Fibroblast of skin of scalp (primary cell): ENCODE data around the gene DNMT3A.
A peak's percentile ranks its signal among the peaks of the same experiment; 100 is the strongest.

Source experiments
- DNase-seq: peaks from one replicate; pipeline ENCODE4 v3.0.0-alpha.2; 2013

The DNMT3A gene

GRCh38 chr2:25372405-25373268 is 30.9 kb upstream of the DNMT3A start:
- no peak for DNase-seq

DNA sequence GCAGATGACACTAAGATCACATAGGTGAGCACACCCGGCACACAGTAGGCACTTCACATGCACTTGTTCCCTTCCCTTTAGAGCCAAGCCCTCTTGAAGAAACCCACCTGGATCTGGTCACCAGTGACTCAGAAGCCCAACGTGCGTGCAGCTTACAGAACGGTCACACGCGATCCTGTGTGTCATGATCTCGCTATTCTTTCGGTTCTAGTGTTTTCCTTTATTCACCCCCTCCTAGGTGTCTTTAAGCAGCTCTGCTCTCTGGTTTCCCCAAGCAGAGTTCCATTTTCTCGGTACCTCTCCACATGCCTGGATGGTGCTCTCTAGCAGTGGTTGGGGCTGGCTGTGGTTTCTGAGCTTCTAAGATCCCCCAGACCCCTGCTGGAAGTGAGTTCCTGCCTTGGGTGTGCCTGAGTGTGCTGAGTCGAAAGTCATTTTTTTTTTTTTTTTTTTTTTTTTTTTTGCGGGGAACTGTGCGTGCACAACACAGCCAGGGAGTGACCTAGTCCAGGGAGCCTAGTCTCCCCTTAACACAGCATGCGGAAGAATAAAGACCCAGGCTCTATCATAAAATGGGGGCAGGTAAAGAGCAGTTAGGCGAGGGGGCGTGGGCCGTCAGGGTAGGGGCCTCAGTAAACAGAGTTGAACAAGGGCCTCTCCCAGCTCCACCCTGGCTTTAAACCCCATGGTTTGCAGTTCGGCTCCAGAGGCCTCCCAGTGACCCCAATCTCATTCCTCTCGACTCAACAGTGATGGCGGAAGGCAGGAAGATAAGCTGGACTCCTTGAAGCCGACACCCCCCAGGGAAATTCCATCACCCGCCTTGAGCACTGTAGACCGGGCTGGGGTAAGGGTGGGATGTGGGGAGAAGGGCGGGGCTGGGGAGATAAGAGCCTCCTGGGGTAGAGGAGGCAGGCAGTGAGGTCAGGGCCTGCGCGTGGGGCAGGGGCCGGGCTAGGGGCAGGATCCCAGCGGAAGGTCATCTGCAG is 29.8 kb upstream of the DNMT3A start:
- no peak for DNase-seq

GRCh38 chr2:25369876-25370275 is 28.2 kb upstream of the DNMT3A start:
- no peak for DNase-seq

GRCh38 chr2:25369439-25369838 is 27.7 kb upstream of the DNMT3A start:
- DNase-seq = no peak

- peak; percentile 79 for DNase-seq
These were observed 26.9 kb upstream of the DNMT3A start for GRCh38 chr2:25368660-25369059.

GRCh38 chr2:25367296-25367695 is 25.6 kb upstream of the DNMT3A start:
- DNase-seq = no peak

DNA sequence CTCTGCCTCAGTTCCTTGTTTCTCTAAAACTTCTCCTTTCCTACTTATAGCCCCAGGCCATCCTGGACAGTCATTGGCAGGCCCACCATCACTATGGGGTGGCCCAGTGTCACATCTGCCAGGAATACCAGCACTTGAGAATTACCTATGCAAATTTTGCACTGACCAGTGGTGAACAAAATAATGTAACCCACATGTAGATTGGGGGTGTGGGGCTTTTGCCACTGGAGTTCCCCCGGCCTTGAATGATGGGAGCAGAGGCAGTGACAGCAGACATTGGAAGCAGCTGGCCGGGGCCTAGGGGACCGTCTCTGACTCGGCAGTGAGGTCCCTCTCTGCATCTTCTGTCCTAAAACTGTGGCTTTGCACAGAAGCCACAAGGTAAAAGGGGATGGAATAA is 24.9 kb upstream of the DNMT3A start:
- DNase-seq = no peak

GRCh38 chr2:25365241-25365640 is 23.5 kb upstream of the DNMT3A start:
- no peak for DNase-seq

DNA sequence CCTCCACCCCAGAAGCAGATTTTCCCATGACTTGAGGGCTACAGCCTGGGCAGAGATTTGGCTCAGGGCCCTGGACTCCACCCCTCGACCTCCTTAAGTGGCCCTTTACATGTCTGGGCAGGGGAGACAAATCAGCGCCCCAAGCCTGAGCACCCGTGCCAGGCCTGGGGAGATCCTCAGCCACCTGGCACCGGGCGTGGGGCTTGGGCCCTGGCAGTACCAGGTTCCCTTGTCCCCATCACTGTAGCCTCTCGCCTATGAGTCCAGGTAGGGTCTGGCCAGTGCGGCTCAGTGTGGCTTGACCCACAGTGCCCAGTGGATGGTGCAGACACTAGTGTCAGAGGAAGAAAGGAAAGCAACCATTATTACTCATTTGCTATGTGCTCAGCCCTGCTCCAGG is 22.0 kb upstream of the DNMT3A start:
- no peak for DNase-seq

DNA sequence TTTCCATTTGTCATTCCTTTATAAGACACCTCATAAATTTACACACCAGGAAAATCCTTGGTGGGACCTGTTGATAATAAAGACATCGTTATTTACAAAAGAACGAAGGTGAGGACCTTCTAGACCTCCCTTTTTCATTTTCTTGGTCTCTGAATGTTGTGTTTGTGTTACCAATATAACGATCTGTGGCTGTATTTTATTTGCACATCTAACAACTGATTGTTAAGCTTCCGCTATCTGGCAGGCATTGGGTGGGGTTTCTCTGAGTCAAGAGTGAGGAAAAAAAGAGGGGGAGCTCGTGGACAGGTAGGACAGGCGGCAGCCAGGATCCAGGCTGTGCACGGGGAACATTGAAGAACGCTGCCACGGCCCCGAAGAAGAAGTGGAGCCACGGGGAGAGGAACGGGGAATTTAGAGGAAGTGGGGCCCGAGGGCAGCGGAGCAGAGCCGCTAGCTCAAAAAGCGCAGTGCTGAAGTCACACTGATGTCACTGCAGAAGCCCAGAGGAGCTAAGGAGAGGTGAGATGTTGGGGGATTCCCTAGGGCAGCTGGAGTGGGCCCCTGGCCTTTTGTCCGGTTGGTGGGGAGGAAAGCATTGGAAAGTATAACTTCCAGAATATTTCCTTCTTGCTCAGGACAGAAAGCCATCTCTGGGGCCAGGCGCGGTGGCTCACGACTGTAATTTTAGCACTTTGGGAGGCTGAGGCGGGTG is 20.9 kb upstream of the DNMT3A start:
- no peak for DNase-seq

DNA sequence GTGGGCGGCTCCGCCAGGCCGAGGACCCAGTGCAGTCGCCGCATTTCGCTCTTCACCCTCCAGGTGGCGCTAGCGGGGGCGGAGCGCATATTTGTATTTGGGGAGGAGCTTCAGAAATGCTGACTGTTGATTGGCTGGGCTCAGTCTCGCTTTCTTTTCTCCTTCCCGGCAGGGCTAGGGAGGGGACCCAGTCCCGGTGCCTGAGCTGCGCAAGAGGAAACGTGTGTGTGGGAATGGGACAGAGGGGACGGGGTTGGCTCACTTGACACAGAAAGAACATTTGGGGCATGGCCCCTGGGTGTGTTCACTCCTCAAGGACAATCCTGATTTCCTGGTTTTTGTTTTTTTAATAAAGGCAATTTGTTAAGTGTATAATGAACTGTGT is 20.3 kb upstream of the DNMT3A start:
- DNase-seq = peak; percentile 91

- no peak for DNase-seq
These were observed 19.7 kb upstream of the DNMT3A start for GRCh38 chr2:25361261-25362048.

- DNase-seq = no peak
These were observed 17.1 kb upstream of the DNMT3A start for GRCh38 chr2:25358836-25359235.

DNA sequence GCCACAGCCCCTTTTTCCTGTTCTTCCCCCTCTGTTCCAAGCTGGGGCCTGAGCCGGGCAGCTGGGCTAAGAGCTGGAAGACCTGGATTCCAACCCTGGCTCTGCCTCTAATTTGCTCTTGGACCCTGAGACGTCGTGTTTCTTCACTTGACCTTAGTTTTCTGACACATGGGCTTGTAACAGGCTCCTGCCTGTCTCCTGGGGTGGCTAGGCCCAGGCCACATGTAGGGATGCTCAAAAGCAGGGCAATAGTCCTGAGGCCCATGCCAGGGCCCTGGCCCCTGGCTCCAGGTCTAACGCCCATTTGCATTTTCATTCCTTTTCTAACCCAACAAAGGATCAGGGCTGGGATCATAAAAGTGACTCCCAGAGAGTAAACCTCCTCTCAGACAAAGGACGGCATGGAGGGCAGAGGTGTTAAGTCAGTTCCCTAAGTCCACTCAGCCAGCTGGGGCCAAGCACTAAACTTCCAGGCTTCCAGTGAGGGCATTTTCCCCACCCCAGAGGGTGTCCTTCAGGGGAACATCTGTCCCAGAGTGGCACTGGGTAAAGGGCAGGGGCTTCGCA is 16.6 kb upstream of the DNMT3A start:
- DNase-seq = no peak

GRCh38 chr2:25356088-25356487 is 14.4 kb upstream of the DNMT3A start:
- no peak for DNase-seq

DNA sequence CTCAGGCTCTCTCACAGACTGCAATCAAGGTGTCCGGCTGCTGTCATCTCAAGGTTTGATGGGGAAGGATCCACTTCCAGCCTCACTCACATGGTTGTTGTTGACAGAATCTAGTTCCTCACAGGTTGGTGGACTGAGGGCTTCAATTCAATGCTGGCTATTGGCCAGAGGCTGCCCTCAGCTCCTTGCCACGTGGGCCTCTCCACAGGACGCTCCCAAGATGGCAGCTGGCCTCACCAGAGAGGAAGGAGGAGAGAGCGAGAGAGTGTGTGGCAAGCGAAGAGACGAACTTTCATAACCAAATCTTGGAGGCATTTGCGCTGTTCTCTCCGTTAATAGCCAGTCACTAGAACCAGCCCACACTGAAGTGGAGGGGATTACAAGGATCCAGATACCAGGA is 13.5 kb upstream of the DNMT3A start:
- DNase-seq = no peak

DNA sequence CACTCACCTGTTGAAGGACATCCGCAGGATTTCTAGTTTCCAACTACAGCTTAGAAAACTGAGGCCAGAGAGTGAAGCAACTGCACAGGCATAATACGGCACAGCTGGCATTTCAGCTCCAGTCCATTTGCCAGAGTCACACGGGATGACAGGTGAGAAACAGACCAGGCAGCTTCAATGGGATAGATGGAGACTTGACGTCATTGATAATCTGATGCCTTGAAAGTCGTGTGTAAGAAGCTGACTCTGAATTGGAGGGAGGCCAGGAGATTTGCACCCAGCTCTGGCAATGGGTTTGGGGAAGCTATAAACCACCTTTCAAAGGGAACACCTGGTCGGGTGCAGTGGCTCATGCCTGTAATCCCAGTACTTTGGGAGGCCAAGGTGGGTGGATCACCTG is 12.4 kb upstream of the DNMT3A start:
- DNase-seq = no peak

GRCh38 chr2:25349397-25349796 is 7.7 kb upstream of the DNMT3A start:
- DNase-seq = peak; percentile 69

DNA sequence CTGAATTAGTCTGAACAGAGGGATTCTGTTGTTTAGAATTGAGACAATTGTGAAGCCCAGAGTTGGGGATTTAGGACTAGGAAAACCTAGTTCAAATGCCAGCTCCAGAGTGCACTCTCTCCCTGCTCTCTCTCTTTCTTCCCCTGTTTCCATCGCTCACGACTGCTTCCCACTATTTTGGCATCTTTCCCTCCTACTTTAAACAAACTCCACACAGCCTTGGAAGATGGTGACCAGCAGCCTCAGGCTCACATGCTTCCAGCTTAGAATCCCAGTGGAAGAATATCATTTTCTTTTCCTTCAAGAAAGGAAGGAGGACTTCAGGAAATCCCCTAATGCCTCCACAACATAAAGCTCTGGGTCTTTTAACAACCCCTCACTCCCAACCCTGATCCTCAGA is 6.1 kb upstream of the DNMT3A start:
- no peak for DNase-seq

- DNase-seq = no peak
These were observed 5.6 kb upstream of the DNMT3A start for GRCh38 chr2:25347205-25347815.

DNA sequence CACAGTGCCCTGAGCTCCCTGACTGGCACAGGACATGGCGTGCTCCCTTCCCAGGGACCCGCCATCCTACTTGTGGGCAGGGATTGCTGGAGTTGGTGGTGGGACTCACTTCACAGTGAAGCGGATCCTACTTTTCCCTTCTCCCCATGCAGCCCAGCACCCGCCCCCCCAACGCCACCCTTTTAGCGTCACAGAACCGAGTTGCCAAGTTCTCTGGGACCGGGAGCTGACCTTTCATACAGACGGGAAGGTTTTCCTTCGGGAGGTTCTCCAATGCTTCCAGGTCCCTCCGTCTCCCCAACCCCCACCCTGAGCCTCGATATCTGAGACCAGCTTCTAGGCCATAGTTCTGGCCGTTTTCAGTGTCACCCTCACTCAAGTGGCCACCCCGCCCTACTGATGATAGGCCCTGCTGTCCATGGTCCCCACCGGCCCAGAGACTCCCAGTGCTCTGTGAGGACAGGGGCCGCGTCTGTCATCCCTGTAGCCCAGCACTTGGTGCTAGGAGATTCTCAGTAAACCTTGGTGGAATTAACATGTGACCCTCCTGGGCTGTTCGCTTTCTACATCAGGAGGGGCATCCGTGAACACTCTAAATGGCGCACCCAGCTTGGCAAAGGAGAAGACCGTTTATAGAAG is 1.6 kb upstream of the DNMT3A start:
- no peak for DNase-seq
